Spleen (tissue), 7 donors: ENCODE measurements around the gene VAV2.

Experiments used
- POLR2A ChIP-seq, 3 donors: fragments of 450-650 bp; IDR thresholded peaks; one replicate each; pipeline ENCODE4 v1.5.1; 2017; ENCODE audit warnings: antibody characterized with exemption in 3 of 3, mild to moderate bottlenecking in 1 of 3
- POLR2AphosphoS5 ChIP-seq, 3 donors: sonication (generic); formaldehyde crosslinking; IDR thresholded peaks; one replicate each; pipeline ENCODE4 v1.5.1; 2017; ENCODE audit warnings: antibody characterized with exemption in 3 of 3
- TF ChIP-seq, protein P1 (sequence below), 11 experiments: fragments of 200-600 bp in 7 of 11; fragments of 450-650 bp in 4 of 11; sonication (generic) in 4 of 11; IDR thresholded peaks in 8 of 11; conservative IDR thresholded peaks in 3 of 11; 1 replicate in 7 of 11; 2 replicates in 4 of 11; pipeline versions ENCODE4 v1.4.0 to v1.8.0; 2016 to 2021; ENCODE audit warnings: antibody characterized with exemption in 11 of 11, inconsistent platforms in 4 of 11, mild to moderate bottlenecking in 1 of 11
- donor health status: DM: no; HTN: no; CAD: no; lungs with moderate emphysema.
- donor health status: DM: no; HTN: no; CAD: no.
- donor health status: DM: no; HTN: no; CAD: no.

DNA sequence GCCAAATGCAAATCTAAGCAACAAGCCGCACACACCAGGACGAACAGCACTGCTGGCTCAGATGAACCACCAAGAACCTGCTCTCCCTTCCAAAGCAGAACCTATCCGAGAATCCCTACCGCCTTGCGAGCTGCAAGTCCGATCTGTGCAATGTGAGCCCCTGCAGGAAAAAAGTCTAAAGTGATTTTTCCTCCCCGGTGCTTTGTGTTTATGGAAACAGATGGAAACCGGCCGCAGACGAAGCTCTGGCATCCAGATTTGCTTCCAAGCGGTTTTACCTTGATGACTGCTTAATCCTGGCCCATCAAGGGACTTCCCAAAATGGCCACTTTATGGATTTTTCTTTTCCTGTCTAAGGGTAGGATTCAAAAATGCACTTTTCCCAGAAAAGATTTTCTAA lies 112.5 kb downstream of the VAV2 start:
- TF ChIP-seq POLR2A (IDR thresholded peaks at IDR 0.05) (no peak), POLR2AphosphoS5 (IDR thresholded peaks at IDR 0.05) (no peak)
- TF ChIP-seq, protein P1, sequence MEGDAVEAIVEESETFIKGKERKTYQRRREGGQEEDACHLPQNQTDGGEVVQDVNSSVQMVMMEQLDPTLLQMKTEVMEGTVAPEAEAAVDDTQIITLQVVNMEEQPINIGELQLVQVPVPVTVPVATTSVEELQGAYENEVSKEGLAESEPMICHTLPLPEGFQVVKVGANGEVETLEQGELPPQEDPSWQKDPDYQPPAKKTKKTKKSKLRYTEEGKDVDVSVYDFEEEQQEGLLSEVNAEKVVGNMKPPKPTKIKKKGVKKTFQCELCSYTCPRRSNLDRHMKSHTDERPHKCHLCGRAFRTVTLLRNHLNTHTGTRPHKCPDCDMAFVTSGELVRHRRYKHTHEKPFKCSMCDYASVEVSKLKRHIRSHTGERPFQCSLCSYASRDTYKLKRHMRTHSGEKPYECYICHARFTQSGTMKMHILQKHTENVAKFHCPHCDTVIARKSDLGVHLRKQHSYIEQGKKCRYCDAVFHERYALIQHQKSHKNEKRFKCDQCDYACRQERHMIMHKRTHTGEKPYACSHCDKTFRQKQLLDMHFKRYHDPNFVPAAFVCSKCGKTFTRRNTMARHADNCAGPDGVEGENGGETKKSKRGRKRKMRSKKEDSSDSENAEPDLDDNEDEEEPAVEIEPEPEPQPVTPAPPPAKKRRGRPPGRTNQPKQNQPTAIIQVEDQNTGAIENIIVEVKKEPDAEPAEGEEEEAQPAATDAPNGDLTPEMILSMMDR (IDR thresholded peaks at IDR 0.05 in 8 of 11, conservative IDR thresholded peaks at IDR 0.05 in 3 of 11), result no peak
